ENCODE results near the gene CISD1. TPM values are rescaled to one million over a fixed set of nuclear protein-coding genes. Genes with fewer than 3 reads are reported as not detected.

CISD1 gene
- total and polyA plus RNA-seq, 9 of the 15 experiments (the other 6 are each of a cell fraction or from before 2014, with no cell fraction given): 35.8 to 342 (median 118) TPM

DNA sequence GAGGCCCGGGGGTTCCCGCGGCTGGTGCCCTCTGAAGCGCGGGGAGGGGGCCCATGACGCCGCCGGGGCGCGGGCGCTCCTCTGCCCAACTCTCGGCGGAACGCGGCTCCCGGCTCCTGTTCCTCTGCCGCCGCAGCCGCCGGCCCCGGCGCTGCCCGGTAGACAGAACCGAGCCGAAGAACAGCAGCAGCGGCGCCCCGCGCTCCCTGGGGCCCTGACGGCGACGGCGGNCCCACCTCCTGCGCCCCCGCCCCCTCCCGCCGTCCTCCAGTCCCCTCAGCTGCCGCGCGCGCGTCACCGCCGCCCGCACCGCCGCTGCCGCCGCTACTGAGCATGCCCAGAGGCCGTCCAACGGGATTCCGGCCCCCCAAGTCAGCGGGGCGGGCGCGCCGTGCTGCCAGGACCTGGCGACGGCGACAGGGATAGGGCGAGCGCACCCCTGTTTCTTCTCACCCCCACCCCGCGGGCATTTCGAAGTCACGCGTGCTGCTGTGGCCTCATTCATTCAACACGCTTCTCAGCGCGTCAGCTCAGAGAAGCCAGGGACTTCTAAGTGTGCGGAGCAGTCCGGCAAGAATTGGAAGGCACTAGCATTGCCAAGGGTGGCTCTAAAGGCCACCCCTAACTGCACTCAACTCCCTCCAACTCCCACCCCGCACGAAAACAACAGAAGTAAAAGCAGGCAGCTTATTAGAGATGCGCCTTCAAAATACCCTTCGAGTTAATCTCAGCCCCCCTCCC, 1.1 kb upstream of the CISD1 start, which contains the start of gene IPMK (continued):
- TF ChIP-seq, protein P1, sequence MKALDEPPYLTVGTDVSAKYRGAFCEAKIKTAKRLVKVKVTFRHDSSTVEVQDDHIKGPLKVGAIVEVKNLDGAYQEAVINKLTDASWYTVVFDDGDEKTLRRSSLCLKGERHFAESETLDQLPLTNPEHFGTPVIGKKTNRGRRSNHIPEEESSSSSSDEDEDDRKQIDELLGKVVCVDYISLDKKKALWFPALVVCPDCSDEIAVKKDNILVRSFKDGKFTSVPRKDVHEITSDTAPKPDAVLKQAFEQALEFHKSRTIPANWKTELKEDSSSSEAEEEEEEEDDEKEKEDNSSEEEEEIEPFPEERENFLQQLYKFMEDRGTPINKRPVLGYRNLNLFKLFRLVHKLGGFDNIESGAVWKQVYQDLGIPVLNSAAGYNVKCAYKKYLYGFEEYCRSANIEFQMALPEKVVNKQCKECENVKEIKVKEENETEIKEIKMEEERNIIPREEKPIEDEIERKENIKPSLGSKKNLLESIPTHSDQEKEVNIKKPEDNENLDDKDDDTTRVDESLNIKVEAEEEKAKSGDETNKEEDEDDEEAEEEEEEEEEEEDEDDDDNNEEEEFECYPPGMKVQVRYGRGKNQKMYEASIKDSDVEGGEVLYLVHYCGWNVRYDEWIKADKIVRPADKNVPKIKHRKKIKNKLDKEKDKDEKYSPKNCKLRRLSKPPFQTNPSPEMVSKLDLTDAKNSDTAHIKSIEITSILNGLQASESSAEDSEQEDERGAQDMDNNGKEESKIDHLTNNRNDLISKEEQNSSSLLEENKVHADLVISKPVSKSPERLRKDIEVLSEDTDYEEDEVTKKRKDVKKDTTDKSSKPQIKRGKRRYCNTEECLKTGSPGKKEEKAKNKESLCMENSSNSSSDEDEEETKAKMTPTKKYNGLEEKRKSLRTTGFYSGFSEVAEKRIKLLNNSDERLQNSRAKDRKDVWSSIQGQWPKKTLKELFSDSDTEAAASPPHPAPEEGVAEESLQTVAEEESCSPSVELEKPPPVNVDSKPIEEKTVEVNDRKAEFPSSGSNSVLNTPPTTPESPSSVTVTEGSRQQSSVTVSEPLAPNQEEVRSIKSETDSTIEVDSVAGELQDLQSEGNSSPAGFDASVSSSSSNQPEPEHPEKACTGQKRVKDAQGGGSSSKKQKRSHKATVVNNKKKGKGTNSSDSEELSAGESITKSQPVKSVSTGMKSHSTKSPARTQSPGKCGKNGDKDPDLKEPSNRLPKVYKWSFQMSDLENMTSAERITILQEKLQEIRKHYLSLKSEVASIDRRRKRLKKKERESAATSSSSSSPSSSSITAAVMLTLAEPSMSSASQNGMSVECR (CRISPR knock-in tag; IDR thresholded peaks at IDR 0.05): peak; percentile 55; the same call in 1 of the 2 replicates
- TF ChIP-seq NEUROD1 (IDR thresholded peaks at IDR 0.05; ENCODE audit: borderline replicate concordance, low read depth, low read length, partially characterized antibody) (no peak), SPI1 (IDR thresholded peaks at IDR 0.05; ENCODE audit: borderline replicate concordance, low read depth, low read length) (no peak), ZNF165 (CRISPR knock-in tag; IDR thresholded peaks at IDR 0.05; ENCODE audit: borderline replicate concordance) (no peak), ZFX (CRISPR knock-in tag; IDR thresholded peaks at IDR 0.05) (peak; percentile 82; the same call in 1 of the 2 replicates), MTA3 (IDR thresholded peaks at IDR 0.05; ENCODE audit: borderline replicate concordance) (peak; percentile 21; the same call in 1 of the 2 replicates)
- TF ChIP-seq, protein P2, sequence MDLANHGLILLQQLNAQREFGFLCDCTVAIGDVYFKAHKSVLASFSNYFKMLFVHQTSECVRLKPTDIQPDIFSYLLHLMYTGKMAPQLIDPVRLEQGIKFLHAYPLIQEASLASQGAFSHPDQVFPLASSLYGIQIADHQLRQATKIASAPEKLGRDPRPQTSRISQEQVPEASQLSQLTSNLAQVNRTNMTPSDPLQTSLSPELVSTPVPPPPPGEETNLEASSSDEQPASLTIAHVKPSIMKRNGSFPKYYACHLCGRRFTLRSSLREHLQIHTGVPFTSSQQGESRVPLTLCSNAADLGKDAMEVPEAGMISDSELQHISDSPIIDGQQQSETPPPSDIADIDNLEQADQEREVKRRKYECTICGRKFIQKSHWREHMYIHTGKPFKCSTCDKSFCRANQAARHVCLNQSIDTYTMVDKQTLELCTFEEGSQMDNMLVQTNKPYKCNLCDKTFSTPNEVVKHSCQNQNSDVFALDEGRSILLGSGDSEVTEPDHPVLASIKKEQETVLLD (IDR thresholded peaks at IDR 0.05): peak; percentile 30; the same call in 1 of the 2 replicates
- TF ChIP-seq, protein P3, sequence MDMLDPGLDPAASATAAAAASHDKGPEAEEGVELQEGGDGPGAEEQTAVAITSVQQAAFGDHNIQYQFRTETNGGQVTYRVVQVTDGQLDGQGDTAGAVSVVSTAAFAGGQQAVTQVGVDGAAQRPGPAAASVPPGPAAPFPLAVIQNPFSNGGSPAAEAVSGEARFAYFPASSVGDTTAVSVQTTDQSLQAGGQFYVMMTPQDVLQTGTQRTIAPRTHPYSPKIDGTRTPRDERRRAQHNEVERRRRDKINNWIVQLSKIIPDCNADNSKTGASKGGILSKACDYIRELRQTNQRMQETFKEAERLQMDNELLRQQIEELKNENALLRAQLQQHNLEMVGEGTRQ (CRISPR knock-in tag; IDR thresholded peaks at IDR 0.05): no peak
- TF ChIP-seq, protein P4, sequence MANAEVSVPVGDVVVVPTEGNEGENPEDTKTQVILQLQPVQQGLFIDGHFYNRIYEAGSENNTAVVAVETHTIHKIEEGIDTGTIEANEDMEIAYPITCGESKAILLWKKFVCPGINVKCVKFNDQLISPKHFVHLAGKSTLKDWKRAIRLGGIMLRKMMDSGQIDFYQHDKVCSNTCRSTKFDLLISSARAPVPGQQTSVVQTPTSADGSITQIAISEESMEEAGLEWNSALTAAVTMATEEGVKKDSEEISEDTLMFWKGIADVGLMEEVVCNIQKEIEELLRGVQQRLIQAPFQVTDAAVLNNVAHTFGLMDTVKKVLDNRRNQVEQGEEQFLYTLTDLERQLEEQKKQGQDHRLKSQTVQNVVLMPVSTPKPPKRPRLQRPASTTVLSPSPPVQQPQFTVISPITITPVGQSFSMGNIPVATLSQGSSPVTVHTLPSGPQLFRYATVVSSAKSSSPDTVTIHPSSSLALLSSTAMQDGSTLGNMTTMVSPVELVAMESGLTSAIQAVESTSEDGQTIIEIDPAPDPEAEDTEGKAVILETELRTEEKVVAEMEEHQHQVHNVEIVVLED (CRISPR knock-in tag; IDR thresholded peaks at IDR 0.05): peak; percentile 73
